Testis (tissue), 3 donors: ENCODE data around the gene CDIPT. TPM values are rescaled to one million over a fixed set of nuclear protein-coding genes. Genes with fewer than 3 reads are reported as not detected.

Experiments used
- DNase-seq: peaks from one replicate; pipeline ENCODE4 v3.0.0-alpha.2; 2019
- H3K27ac ChIP-seq, 2 donors: fragments of 200-600 bp; sonication (generic); one replicate each; pipeline ENCODE4 v1.5.1; 2019
- H3K27me3 ChIP-seq: fragments of 200-600 bp; sonication (generic); one replicate; pipeline ENCODE4 v1.5.1; 2019
- H3K36me3 ChIP-seq: fragments of 200-600 bp; sonication (generic); one replicate; pipeline ENCODE4 v1.5.1; 2017; ENCODE audit warnings: low read depth; ENCODE audit errors: missing control alignments
- H3K4me1 ChIP-seq: fragments of 200-600 bp; sonication (generic); one replicate; pipeline ENCODE4 v1.5.1; 2019
- H3K4me3 ChIP-seq, 2 donors: fragments of 200-600 bp; sonication (generic); one replicate each; pipeline ENCODE4 v1.5.1; 2017 to 2019
- H3K9me3 ChIP-seq: fragments of 200-600 bp; sonication (generic); one replicate; pipeline ENCODE4 v1.5.1; 2017
- CTCF ChIP-seq, 3 experiments: fragments of 450-650 bp in 2 of 3; fragments of 200-600 bp in 1 of 3; sonication (generic) in 1 of 3; IDR thresholded peaks; one replicate each; pipeline ENCODE4 v1.5.1; 2016 to 2019; ENCODE audit warnings: antibody characterized with exemption in 3 of 3, mild to moderate bottlenecking in 2 of 3, moderate library complexity in 1 of 3
- POLR2A ChIP-seq: fragments of 450-650 bp; IDR thresholded peaks from one replicate; pipeline ENCODE4 v1.6.1; 2017; ENCODE audit warnings: antibody characterized with exemption, mild to moderate bottlenecking, moderate library complexity
- WGBS, 2 donors: methylation state at CpG; one replicate each; pipeline ENCODE4 v1.1.5; 2018; 5-methylcytosine and 5-hydroxymethylcytosine counted together
- intact Hi-C: fragments of 100-400 bp; cut with DNase I; formaldehyde crosslinking; loops from one replicate; pipeline ENCODE4 v1.15.1; 2023; ENCODE audit warnings: low total_unique reads
- polyA plus RNA-seq: library from polyadenylated mRNA; stranded (reverse); fragments of 350-450 nt; fragmentation: Illumina TruSeq; extraction: RNeasy Lipid Tissue Mini Kit (QIAGEN cat#74804); gene quantifications from one replicate; pipeline ENCODE4 v1.2.3, GENCODE V29; 2014; ENCODE audit warnings: low read depth, low replicate concordance; ENCODE audit not compliant: insufficient read depth
- total RNA-seq, 2 donors: library from RNA; depleted of rRNA; stranded (reverse); fragments of >200 nt; gene quantifications; one replicate each; pipeline ENCODE4 v1.2.3, GENCODE V29; 2016

Gene CDIPT
- total and polyA plus RNA-seq, 3 donors from 2014 or later, result 68.7 to 100 (median 90.3) TPM

GRCh38 chr16:29848420-29849297, 14.4 kb downstream of the CDIPT start:
- no peaks in the 10 kb centered on the region for H3K27me3 ChIP-seq
- no peaks in the 10 kb centered on the region for H3K36me3 ChIP-seq
- H3K4me3 ChIP-seq, result no peak overlapping the region
- peak; percentile 78 for DNase-seq
- WGBS, 2 donors, result 48 to 67% methylated on average over 6 to 14 of the region's 15 CpGs
- no peak overlapping the region for H3K27ac ChIP-seq
- intact Hi-C loops, result no loop called here
- no peak for TF ChIP-seq POLR2A
- peak; percentile 72 to 81 (median 75) for TF ChIP-seq CTCF (IDR thresholded peaks at IDR 0.05)
- H3K4me1 ChIP-seq, result peaks cover 19% of the 10 kb centered on the region
- no peaks in the 10 kb centered on the region for H3K9me3 ChIP-seq

- no peaks in the 10 kb centered on the region for H3K27me3 ChIP-seq
- no peaks in the 10 kb centered on the region for H3K9me3 ChIP-seq
- H3K27ac ChIP-seq, result no peak overlapping the region
- H3K4me1 ChIP-seq, result peaks cover 20% of the 10 kb centered on the region
- 88 to 97% methylated on average over 18 of the region's 18 CpGs for WGBS, 2 donors
- no peaks in the 10 kb centered on the region for H3K36me3 ChIP-seq
- TF ChIP-seq CTCF (IDR thresholded peaks at IDR 0.05) (no peak), POLR2A (no peak)
- intact Hi-C loops, result no loop called here
- no peak overlapping the region for H3K4me3 ChIP-seq
- no peak for DNase-seq
Measured at GRCh38 chr16:29845656-29846055, 17.4 kb downstream of the CDIPT start.

GRCh38 chr16:29844575-29845331, 18.3 kb downstream of the CDIPT start:
- peak; percentile 71 for DNase-seq
- WGBS, 2 donors, result 83 to 85% methylated on average over 18 to 28 of the region's 28 CpGs
- Histone ChIP-seq H3K36me3 (no peaks in the 10 kb centered on the region), H3K27me3 (no peaks in the 10 kb centered on the region), H3K4me1 (peaks cover 26% of the 10 kb centered on the region), H3K9me3 (no peaks in the 10 kb centered on the region), H3K4me3 (no peak overlapping the region), H3K27ac (peak overlapping the region in 1 of 2 donors; percentile 41)
- TF ChIP-seq POLR2A (no peak), CTCF (IDR thresholded peaks at IDR 0.05) (no peak)
- intact Hi-C loops, result no loop called here

GRCh38 chr16:29843931-29844330, 19.1 kb downstream of the CDIPT start:
- H3K27ac ChIP-seq, result no peak overlapping the region

More at GRCh38 chr16:29843931-29844330, 19.1 kb downstream of the CDIPT start:
- no peak overlapping the region for H3K4me3 ChIP-seq
- DNase-seq, result no peak
- TF ChIP-seq POLR2A (no peak), CTCF (IDR thresholded peaks at IDR 0.05) (no peak)
- H3K36me3 ChIP-seq, result no peaks in the 10 kb centered on the region
- no peaks in the 10 kb centered on the region for H3K27me3 ChIP-seq
- peaks cover 22% of the 10 kb centered on the region for H3K4me1 ChIP-seq
- intact Hi-C loops, result no loop called here
- H3K9me3 ChIP-seq, result no peaks in the 10 kb centered on the region
- WGBS, 2 donors, result 93% methylated on average over 8 of the region's 8 CpGs
